ENCODE results near the gene REELD1. TPM values are rescaled to one million over a fixed set of nuclear protein-coding genes. Genes with fewer than 3 reads are reported as not detected.

The REELD1 gene
- total and polyA plus RNA-seq, 10 donors: 0.47 to 3.7 (median 1.4) TPM

DNA sequence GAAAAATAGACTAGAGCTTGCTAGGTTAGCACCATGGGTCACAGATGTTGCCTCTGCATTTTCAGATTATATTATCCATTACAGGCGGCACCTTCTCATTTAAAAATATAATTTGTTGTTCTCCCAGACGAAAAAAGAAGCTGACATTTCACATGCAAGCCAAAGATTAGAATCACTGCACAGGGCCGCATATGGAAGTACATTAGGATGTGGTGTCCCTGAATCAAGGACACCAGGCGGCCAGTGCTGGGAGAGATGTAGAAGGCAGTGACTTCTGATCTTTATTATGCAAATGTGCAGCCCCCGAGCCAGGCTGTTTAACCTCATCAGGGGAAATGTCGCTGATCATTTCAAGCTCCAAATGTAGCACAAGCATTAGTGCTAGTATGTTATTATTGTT is 22.8 kb downstream of the REELD1 start:
- intact Hi-C loops (cut with DNase I; ENCODE audit: low total_unique reads): no loop called here
- no peak overlapping the region for H3K4me3 ChIP-seq
- peaks cover 0 to 5% (median 2%) of the 10 kb centered on the region in 8 donors for H3K9me3 ChIP-seq
- H3K27me3 ChIP-seq (replicated peaks in 1 of 7): no peaks in the 10 kb centered on the region
- DNase-seq: no peak
- no peak for TF ChIP-seq POLR2A (IDR thresholded peaks at IDR 0.05)
- TF ChIP-seq, protein P1, sequence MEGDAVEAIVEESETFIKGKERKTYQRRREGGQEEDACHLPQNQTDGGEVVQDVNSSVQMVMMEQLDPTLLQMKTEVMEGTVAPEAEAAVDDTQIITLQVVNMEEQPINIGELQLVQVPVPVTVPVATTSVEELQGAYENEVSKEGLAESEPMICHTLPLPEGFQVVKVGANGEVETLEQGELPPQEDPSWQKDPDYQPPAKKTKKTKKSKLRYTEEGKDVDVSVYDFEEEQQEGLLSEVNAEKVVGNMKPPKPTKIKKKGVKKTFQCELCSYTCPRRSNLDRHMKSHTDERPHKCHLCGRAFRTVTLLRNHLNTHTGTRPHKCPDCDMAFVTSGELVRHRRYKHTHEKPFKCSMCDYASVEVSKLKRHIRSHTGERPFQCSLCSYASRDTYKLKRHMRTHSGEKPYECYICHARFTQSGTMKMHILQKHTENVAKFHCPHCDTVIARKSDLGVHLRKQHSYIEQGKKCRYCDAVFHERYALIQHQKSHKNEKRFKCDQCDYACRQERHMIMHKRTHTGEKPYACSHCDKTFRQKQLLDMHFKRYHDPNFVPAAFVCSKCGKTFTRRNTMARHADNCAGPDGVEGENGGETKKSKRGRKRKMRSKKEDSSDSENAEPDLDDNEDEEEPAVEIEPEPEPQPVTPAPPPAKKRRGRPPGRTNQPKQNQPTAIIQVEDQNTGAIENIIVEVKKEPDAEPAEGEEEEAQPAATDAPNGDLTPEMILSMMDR (IDR thresholded peaks at IDR 0.05 in 8 of 11, conservative IDR thresholded peaks at IDR 0.05 in 3 of 11): no peak
- no peak for TF ChIP-seq POLR2AphosphoS5 (IDR thresholded peaks at IDR 0.05)
- 62 to 80% (median 73%) methylated on average over 6 of the region's 6 CpGs for WGBS, 5 donors
- peak overlapping the region in 6 of 8 donors; percentile 29 to 62 (median 50) for H3K27ac ChIP-seq
- peaks cover 4 to 50% (median 14%) of the 10 kb centered on the region in 6 donors for H3K4me1 ChIP-seq
- no peaks in the 10 kb centered on the region for H3K36me3 ChIP-seq

DNA sequence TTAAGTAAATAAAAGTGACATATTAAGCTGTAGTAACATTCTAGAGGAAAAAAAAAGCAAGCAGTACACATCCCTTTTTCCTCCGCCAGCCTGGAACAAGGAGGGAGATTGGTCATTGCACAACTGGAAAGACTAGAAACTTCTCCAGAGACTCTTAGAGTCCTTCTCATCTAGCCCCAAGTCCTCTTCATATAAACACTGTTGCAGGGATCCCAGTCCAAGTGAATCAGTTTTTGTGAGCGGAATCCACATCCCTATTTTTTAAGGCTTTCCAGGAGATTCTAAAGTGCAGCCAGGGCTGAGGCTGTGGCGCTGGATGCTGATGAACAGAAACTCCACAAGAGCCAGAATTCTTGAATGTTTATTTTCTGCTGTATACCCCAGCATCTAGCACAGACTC is 23.8 kb downstream of the REELD1 start:
- no peak for DNase-seq
- Histone ChIP-seq H3K27ac (peak overlapping the region in 2 of 8 donors; percentile 25 to 56), H3K36me3 (no peaks in the 10 kb centered on the region), H3K4me1 (peaks cover 8 to 60% (median 20%) of the 10 kb centered on the region in 6 donors), H3K27me3 (replicated peaks in 1 of 7) (no peaks in the 10 kb centered on the region), H3K9me3 (no peaks in the 10 kb centered on the region), H3K4me3 (no peak overlapping the region)
- no peak for TF ChIP-seq POLR2AphosphoS5 (IDR thresholded peaks at IDR 0.05)
- no peak for TF ChIP-seq POLR2A (IDR thresholded peaks at IDR 0.05)
- TF ChIP-seq, protein P1 (IDR thresholded peaks at IDR 0.05 in 8 of 11, conservative IDR thresholded peaks at IDR 0.05 in 3 of 11): no peak
- WGBS, 5 donors: 85 to 98% (median 91%) methylated on average over 3 of the region's 3 CpGs
- intact Hi-C loops (cut with DNase I; ENCODE audit: low total_unique reads): no loop called here

DNA sequence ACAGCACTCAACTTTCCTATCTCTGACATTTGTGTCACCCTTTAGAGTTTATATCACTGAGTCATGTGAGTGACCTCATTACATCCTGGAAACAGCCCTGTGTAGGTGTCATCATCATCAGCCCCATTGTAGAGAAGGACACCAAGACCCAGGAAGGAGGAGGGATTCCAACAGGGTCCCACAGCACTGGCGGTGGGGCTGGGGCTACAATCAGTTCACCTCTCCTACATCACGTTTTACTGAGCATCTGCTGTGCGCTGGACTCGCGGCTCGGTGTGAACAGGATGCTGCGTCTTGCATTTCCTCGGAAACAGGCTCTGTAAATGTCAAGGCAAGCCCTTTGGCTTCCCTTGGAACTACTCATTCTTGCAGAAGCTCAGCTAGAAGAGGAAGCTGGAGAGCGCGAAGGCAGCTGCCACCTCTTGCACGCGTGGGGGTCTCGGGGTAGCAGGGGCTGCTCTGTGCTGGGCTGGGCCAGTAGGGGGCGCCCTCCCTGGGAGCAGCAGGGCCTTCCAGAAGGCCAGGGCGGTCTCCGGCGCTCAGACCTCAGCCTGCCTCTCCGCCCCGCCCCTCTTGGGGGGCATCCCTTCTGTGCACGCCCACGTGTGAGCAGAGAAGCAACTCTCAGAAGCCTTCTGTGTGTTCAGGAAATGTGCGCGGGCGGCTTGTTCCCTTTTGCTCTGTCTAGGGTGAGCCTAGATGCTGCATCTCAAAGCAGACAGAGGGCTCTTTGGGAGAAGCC is 29.0 kb downstream of the REELD1 start:
- intact Hi-C loops (cut with DNase I; ENCODE audit: low total_unique reads): no loop called here
- no peak for TF ChIP-seq POLR2A (IDR thresholded peaks at IDR 0.05)
- TF ChIP-seq, protein P1 (IDR thresholded peaks at IDR 0.05 in 8 of 11, conservative IDR thresholded peaks at IDR 0.05 in 3 of 11): peak in 7 of 11 experiments; percentile 17 to 62 (median 54)
- TF ChIP-seq POLR2AphosphoS5 (IDR thresholded peaks at IDR 0.05): peak in 2 of 3 donors; percentile 42 to 46
- H3K27ac ChIP-seq: peak overlapping the region; percentile 54 to 91 (median 83)
- 38 to 57% (median 40%) methylated on average over 12 to 24 of the region's 24 CpGs for WGBS, 5 donors
- peak overlapping the region in 1 of 8 donors; percentile 38 for H3K4me3 ChIP-seq
- peaks cover 11 to 61% (median 32%) of the 10 kb centered on the region in 6 donors for H3K4me1 ChIP-seq
- no peaks in the 10 kb centered on the region for H3K9me3 ChIP-seq
- DNase-seq: peak; percentile 84
- H3K36me3 ChIP-seq: no peaks in the 10 kb centered on the region
- no peaks in the 10 kb centered on the region for H3K27me3 ChIP-seq (replicated peaks in 1 of 7)

DNA sequence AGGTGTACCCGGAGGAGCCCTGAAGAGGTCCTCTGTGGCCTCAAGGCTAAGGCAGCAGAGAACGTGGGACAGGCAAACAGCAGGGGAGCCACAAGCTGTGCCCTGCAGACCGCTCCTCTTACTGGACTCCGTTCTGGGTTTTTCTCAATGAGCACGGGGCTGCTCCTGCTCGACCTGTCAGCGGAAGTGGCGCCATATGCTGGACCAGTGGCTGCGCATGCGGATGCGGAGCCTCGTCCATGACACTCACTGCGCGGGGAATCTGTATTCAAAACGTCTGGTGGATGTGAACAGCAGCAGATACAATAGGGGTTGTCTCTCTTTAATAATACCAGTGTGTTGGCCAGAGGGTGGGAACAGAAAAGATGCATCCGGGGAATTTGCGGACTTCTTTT is 29.5 kb downstream of the REELD1 start:
- Histone ChIP-seq H3K27ac (peak overlapping the region in 5 of 8 donors; percentile 82 to 91 (median 86)), H3K27me3 (replicated peaks in 1 of 7) (no peaks in the 10 kb centered on the region), H3K4me1 (peaks cover 11 to 58% (median 32%) of the 10 kb centered on the region in 6 donors), H3K4me3 (no peak overlapping the region), H3K36me3 (no peaks in the 10 kb centered on the region), H3K9me3 (no peaks in the 10 kb centered on the region)
- TF ChIP-seq, protein P1 (IDR thresholded peaks at IDR 0.05 in 8 of 11, conservative IDR thresholded peaks at IDR 0.05 in 3 of 11): no peak
- no peak for TF ChIP-seq POLR2AphosphoS5 (IDR thresholded peaks at IDR 0.05)
- no peak for TF ChIP-seq POLR2A (IDR thresholded peaks at IDR 0.05)
- 87 to 89% (median 88%) methylated on average over 16 to 17 of the region's 17 CpGs for WGBS, 5 donors
- intact Hi-C loops (cut with DNase I; ENCODE audit: low total_unique reads): no loop called here
- DNase-seq: no peak

Data from spleen (tissue), 11 donors.